ENCODE results near the gene OSTN.
"Not testable (repeated sequence)": the region's sequence is repeated elsewhere in the genome, so short reads cannot be mapped to it uniquely, and the experiment has no call there.

OSTN gene

GRCh38 chr3:191263850-191264249 lies 64.8 kb downstream of the OSTN start:
- H4K8ac ChIP-seq (ENCODE audit: low read length), result no peak overlapping the region
- H3K27me3 ChIP-seq (ENCODE audit: control insufficient read depth in 1 of 2, insufficient read depth in 1 of 2, low read length in 2 of 2), result no peaks in the 10 kb centered on the region
- no peaks in the 10 kb centered on the region for H3K36me3 ChIP-seq (ENCODE audit: control insufficient read depth in 1 of 2, insufficient read depth in 2 of 2, low read depth in 1 of 2, low read length in 2 of 2)
- no peaks in the 10 kb centered on the region for H3K79me1 ChIP-seq (replicated peaks; ENCODE audit: low read length, poor library complexity, severe bottlenecking)
- H3K9ac ChIP-seq (ENCODE audit: low read length), result peak overlapping the region; percentile 84
- H3K18ac ChIP-seq (ENCODE audit: low read depth in 1 of 2, low read length in 2 of 2), result no peak overlapping the region
- no peak overlapping the region for H2AK5ac ChIP-seq (ENCODE audit: low read length, severe bottlenecking)
- H2BK15ac ChIP-seq (ENCODE audit: low read depth, poor library complexity, severe bottlenecking), result no peak overlapping the region
- H2BK12ac ChIP-seq (ENCODE audit: low read length in 2 of 2), result no peak overlapping the region
- no peak overlapping the region for H3K23ac ChIP-seq (ENCODE audit: low read length in 2 of 2)
- no peak overlapping the region for H3K27ac ChIP-seq (ENCODE audit: low read length, poor library complexity, severe bottlenecking)
- no peak overlapping the region for H2AFZ ChIP-seq (ENCODE audit: low read depth, low read length)
- 100% methylated on average over 1 of the region's 3 CpGs for whole genome bisulfite sequencing
- no peak overlapping the region for H4K91ac ChIP-seq (ENCODE audit: low read length)
- H3K4me3 ChIP-seq (ENCODE audit: insufficient read depth in 1 of 2, low read depth in 1 of 2, low read length in 2 of 2), result peak overlapping the region in 1 of 2 experiments; percentile 67
- H3K4me1 ChIP-seq (ENCODE audit: control insufficient read depth, insufficient read depth, low read depth, low read length), result no peaks in the 10 kb centered on the region
- no peak for DNase-seq
- H3K14ac ChIP-seq (ENCODE audit: low read length in 2 of 2), result no peak overlapping the region
- no peak overlapping the region for H2BK5ac ChIP-seq (ENCODE audit: low read depth, low read length, poor library complexity, severe bottlenecking)
- H3K9me3 ChIP-seq (ENCODE audit: control insufficient read depth, low read length), result peaks cover 3% of the 10 kb centered on the region
- no peak overlapping the region for H3K4me2 ChIP-seq (ENCODE audit: low read length, poor library complexity, severe bottlenecking)
- no peak overlapping the region for H3K4ac ChIP-seq (ENCODE audit: low read depth in 1 of 2, low read length in 2 of 2)
- no peak overlapping the region for H2BK120ac ChIP-seq (ENCODE audit: low read depth, low read length)

DNA sequence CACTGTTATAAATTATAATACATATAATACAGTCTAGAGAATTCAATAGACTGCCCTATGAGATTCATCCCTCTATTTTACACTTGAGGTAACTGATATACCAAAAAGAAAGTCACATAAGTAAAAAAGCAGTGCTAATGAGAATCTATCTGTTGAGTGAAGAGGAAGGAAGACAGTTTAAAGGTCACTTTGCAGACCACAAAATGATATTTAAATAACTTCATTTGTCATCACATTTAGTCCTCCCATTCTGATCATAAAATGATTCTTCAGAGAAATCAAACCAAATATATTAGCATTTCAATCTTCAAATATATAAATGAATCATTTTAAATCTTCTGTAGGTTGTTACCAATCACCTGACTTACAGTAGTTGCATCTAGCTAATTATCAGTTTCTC lies 69.7 kb downstream of the OSTN start:
- Histone ChIP-seq H3K4me3 (ENCODE audit: insufficient read depth in 1 of 2, low read depth in 1 of 2, low read length in 2 of 2) (no peak overlapping the region), H3K36me3 (ENCODE audit: control insufficient read depth in 1 of 2, insufficient read depth in 2 of 2, low read depth in 1 of 2, low read length in 2 of 2) (no peaks in the 10 kb centered on the region), H3K4me2 (ENCODE audit: low read length, poor library complexity, severe bottlenecking) (no peak overlapping the region), H3K79me1 (replicated peaks; ENCODE audit: low read length, poor library complexity, severe bottlenecking) (no peaks in the 10 kb centered on the region), H3K9me3 (ENCODE audit: control insufficient read depth, low read length) (peaks cover 5% of the 10 kb centered on the region), H4K91ac (ENCODE audit: low read length) (no peak overlapping the region), H4K8ac (ENCODE audit: low read length) (no peak overlapping the region), H2AK5ac (ENCODE audit: low read length, severe bottlenecking) (no peak overlapping the region), H3K18ac (ENCODE audit: low read depth in 1 of 2, low read length in 2 of 2) (no peak overlapping the region), H3K27ac (ENCODE audit: low read length, poor library complexity, severe bottlenecking) (no peak overlapping the region), H3K27me3 (ENCODE audit: control insufficient read depth in 1 of 2, insufficient read depth in 1 of 2, low read length in 2 of 2) (no peaks in the 10 kb centered on the region), H3K9ac (ENCODE audit: low read length) (no peak overlapping the region), H3K4ac (ENCODE audit: low read depth in 1 of 2, low read length in 2 of 2) (no peak overlapping the region), H2BK15ac (ENCODE audit: low read depth, poor library complexity, severe bottlenecking) (no peak overlapping the region), H2AFZ (ENCODE audit: low read depth, low read length) (no peak overlapping the region), H2BK5ac (ENCODE audit: low read depth, low read length, poor library complexity, severe bottlenecking) (no peak overlapping the region), H3K4me1 (ENCODE audit: control insufficient read depth, insufficient read depth, low read depth, low read length) (no peaks in the 10 kb centered on the region), H3K14ac (ENCODE audit: low read length in 2 of 2) (no peak overlapping the region), H2BK120ac (ENCODE audit: low read depth, low read length) (no peak overlapping the region), H3K23ac (ENCODE audit: low read length in 2 of 2) (no peak overlapping the region), H2BK12ac (ENCODE audit: low read length in 2 of 2) (no peak overlapping the region)
- DNase-seq, result no peak

DNA sequence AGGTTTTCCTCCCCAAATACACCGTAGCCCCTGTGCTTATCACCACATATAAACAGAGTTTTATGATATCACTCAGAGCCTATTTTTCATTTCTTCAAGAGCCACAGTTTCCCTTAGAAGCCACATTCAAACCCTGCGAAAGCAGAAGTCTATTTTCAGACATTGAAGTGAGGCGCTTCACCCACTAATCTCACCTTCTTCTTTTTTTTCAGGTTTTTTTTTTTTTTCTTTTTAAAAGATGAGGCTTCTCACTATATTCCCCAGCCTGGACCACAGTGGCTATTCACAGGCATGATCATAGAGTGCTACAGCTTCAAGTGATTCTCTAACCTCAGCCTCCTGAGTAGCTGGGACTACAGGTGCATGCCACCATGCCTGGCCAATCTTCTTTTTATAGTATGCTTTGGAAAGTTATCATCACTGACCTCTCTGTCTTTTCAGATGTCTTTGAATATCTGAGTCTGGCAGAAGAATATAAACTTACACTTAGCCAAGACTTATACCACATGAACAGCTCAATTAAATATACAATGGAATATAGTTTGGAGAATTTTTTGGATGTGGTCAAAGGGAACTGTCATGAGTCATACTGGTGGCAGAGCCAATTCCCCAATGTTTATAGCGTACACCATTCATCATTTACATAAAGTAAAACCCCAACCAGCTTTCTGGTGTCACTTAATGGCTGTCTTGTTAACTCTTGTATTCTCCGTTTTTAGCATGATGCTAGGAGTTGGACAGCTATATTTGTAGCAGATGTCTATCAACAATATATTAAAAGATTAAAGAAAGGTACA lies 70.4 kb downstream of the OSTN start:
- Histone ChIP-seq H2BK5ac (ENCODE audit: low read depth, low read length, poor library complexity, severe bottlenecking) (no peak overlapping the region), H4K8ac (ENCODE audit: low read length) (no peak overlapping the region), H2BK15ac (ENCODE audit: low read depth, poor library complexity, severe bottlenecking) (no peak overlapping the region), H3K4me3 (ENCODE audit: insufficient read depth in 1 of 2, low read depth in 1 of 2, low read length in 2 of 2) (no peak overlapping the region), H2BK120ac (ENCODE audit: low read depth, low read length) (no peak overlapping the region), H4K91ac (ENCODE audit: low read length) (no peak overlapping the region), H3K4me2 (ENCODE audit: low read length, poor library complexity, severe bottlenecking) (no peak overlapping the region), H2BK12ac (ENCODE audit: low read length in 2 of 2) (no peak overlapping the region), H3K4ac (ENCODE audit: low read depth in 1 of 2, low read length in 2 of 2) (no peak overlapping the region), H3K14ac (ENCODE audit: low read length in 2 of 2) (no peak overlapping the region), H3K4me1 (ENCODE audit: control insufficient read depth, insufficient read depth, low read depth, low read length) (no peaks in the 10 kb centered on the region), H3K27me3 (ENCODE audit: control insufficient read depth in 1 of 2, insufficient read depth in 1 of 2, low read length in 2 of 2) (no peaks in the 10 kb centered on the region), H2AFZ (ENCODE audit: low read depth, low read length) (no peak overlapping the region), H3K9me3 (ENCODE audit: control insufficient read depth, low read length) (peaks cover 5% of the 10 kb centered on the region), H3K23ac (ENCODE audit: low read length in 2 of 2) (no peak overlapping the region), H3K79me1 (replicated peaks; ENCODE audit: low read length, poor library complexity, severe bottlenecking) (no peaks in the 10 kb centered on the region), H3K9ac (ENCODE audit: low read length) (no peak overlapping the region), H3K18ac (ENCODE audit: low read depth in 1 of 2, low read length in 2 of 2) (no peak overlapping the region), H3K27ac (ENCODE audit: low read length, poor library complexity, severe bottlenecking) (no peak overlapping the region), H2AK5ac (ENCODE audit: low read length, severe bottlenecking) (no peak overlapping the region), H3K36me3 (ENCODE audit: control insufficient read depth in 1 of 2, insufficient read depth in 2 of 2, low read depth in 1 of 2, low read length in 2 of 2) (no peaks in the 10 kb centered on the region)
- WGBS, result 69% methylated on average over 4 of the region's 5 CpGs
- no peak for DNase-seq

GRCh38 chr3:191275244-191275643 lies 76.2 kb downstream of the OSTN start:
- not testable (repeated sequence) for H3K36me3 ChIP-seq (ENCODE audit: control insufficient read depth in 1 of 2, insufficient read depth in 2 of 2, low read depth in 1 of 2, low read length in 2 of 2)

More at GRCh38 chr3:191275244-191275643, 76.2 kb downstream of the OSTN start:
- H2BK5ac ChIP-seq (ENCODE audit: low read depth, low read length, poor library complexity, severe bottlenecking); H3K4me3 ChIP-seq (ENCODE audit: insufficient read depth in 1 of 2, low read depth in 1 of 2, low read length in 2 of 2); H3K27me3 ChIP-seq (ENCODE audit: control insufficient read depth in 1 of 2, insufficient read depth in 1 of 2, low read length in 2 of 2); H2BK15ac ChIP-seq (ENCODE audit: low read depth, poor library complexity, severe bottlenecking); H3K79me1 ChIP-seq (replicated peaks; ENCODE audit: low read length, poor library complexity, severe bottlenecking); H3K4me2 ChIP-seq (ENCODE audit: low read length, poor library complexity, severe bottlenecking); H3K9me3 ChIP-seq (ENCODE audit: control insufficient read depth, low read length); DNase-seq; H4K91ac ChIP-seq (ENCODE audit: low read length); H3K9ac ChIP-seq (ENCODE audit: low read length); H3K18ac ChIP-seq (ENCODE audit: low read depth in 1 of 2, low read length in 2 of 2); H2AK5ac ChIP-seq (ENCODE audit: low read length, severe bottlenecking); H2AFZ ChIP-seq (ENCODE audit: low read depth, low read length); H3K4me1 ChIP-seq (ENCODE audit: control insufficient read depth, insufficient read depth, low read depth, low read length); H3K27ac ChIP-seq (ENCODE audit: low read length, poor library complexity, severe bottlenecking); H2BK12ac ChIP-seq (ENCODE audit: low read length in 2 of 2); H4K8ac ChIP-seq (ENCODE audit: low read length); H3K4ac ChIP-seq (ENCODE audit: low read depth in 1 of 2, low read length in 2 of 2); H3K14ac ChIP-seq (ENCODE audit: low read length in 2 of 2); H3K23ac ChIP-seq (ENCODE audit: low read length in 2 of 2); H2BK120ac ChIP-seq (ENCODE audit: low read depth, low read length): not testable (repeated sequence)
- 87% methylated on average over 11 of the region's 14 CpGs for WGBS
